AG09309 (cell line): ENCODE measurements around the gene SPDYC.
A peak's percentile ranks its signal among the peaks of the same experiment; 100 is the strongest.

Experiments used
- DNase-seq: peaks from one replicate; pipeline ENCODE4 v3.0.0-alpha.2; 2010; ENCODE audit warnings: low read depth
- H3K4me3 ChIP-seq: 2 replicates; pipeline ENCODE4 v1.5.1; 2011; ENCODE audit warnings: mild to moderate bottlenecking, low read depth, low read length, moderate library complexity; ENCODE audit not compliant: control insufficient read depth
- CTCF ChIP-seq: IDR thresholded peaks from 2 replicates; pipeline ENCODE4 v1.5.1; 2011; ENCODE audit warnings: mild to moderate bottlenecking, low read depth, low read length, inconsistent platforms; ENCODE audit not compliant: insufficient read depth, control insufficient read depth; ENCODE audit errors: missing control alignments

SPDYC gene

GRCh38 chr11:65182258-65183170, 12.5 kb downstream of the SPDYC start:
- no peak for DNase-seq
- H3K4me3 ChIP-seq = peak overlapping the region; percentile 99
- no peak for TF ChIP-seq CTCF

- H3K4me3 ChIP-seq = peak overlapping the region; percentile 99
- TF ChIP-seq CTCF = no peak
- DNase-seq = no peak
Measured at GRCh38 chr11:65183201-65183891, 13.3 kb downstream of the SPDYC start.

- H3K4me3 ChIP-seq = no peak overlapping the region
- DNase-seq = no peak
- no peak for TF ChIP-seq CTCF
Measured at GRCh38 chr11:65184146-65184545, 14.1 kb downstream of the SPDYC start.

- DNase-seq = no peak
- H3K4me3 ChIP-seq = no peak overlapping the region
- no peak for TF ChIP-seq CTCF
Measured at GRCh38 chr11:65185171-65185570, 15.1 kb downstream of the SPDYC start.

GRCh38 chr11:65185869-65186341, 15.9 kb downstream of the SPDYC start:
- no peak for DNase-seq
- no peak overlapping the region for H3K4me3 ChIP-seq
- no peak for TF ChIP-seq CTCF

- no peak for TF ChIP-seq CTCF
- no peak overlapping the region for H3K4me3 ChIP-seq
- DNase-seq = no peak
Measured at GRCh38 chr11:65186701-65187100, 16.7 kb downstream of the SPDYC start.
